ENCODE results near the gene PID1. TPM values are rescaled to one million over a fixed set of nuclear protein-coding genes. Genes with fewer than 3 reads are reported as not detected.

PID1 gene
- total and polyA plus RNA-seq, 2 donors (not counting 1 experiment from before 2014, with no cell fraction given), result 0.10 TPM; not detected in 1

- Mint-ChIP-seq H3K4me3 (no peak overlapping the region), H3K27ac (no peak overlapping the region), H3K27me3 (no peaks in the 10 kb centered on the region), H3K4me1 (no peaks in the 10 kb centered on the region), H3K9me3 (ENCODE audit: insufficient read depth) (peaks cover 8% of the 10 kb centered on the region)
- no peaks in the 10 kb centered on the region for H3K4me1 ChIP-seq (ENCODE audit: control insufficient read depth in 2 of 2, insufficient read depth in 2 of 2, low read length in 2 of 2)
- CTCF ChIA-PET, result no interaction called here
- intact Hi-C loops (cut with micrococcal nuclease), result no loop called here
- H3K79me2 ChIP-seq (ENCODE audit: control insufficient read depth, insufficient read depth, low read length), result no peaks in the 10 kb centered on the region
- no peaks in the 10 kb centered on the region for H3K27me3 ChIP-seq (replicated peaks in 1 of 4; ENCODE audit: control extremely low read depth in 1 of 4, control insufficient read depth in 3 of 4, insufficient read depth in 4 of 4, low read length in 3 of 4)
- no peak overlapping the region for H3K9ac ChIP-seq (ENCODE audit: low read length)
- POLR2A ChIA-PET, result no interaction called here
- DNase-seq (no peak), ATAC-seq (ENCODE audit: low read depth) (no peak)
- no peak overlapping the region for H3K27ac ChIP-seq (ENCODE audit: low read length in 2 of 2)
- no CpG with 5 or more reads among the region's 2 CpGs for WGBS (ENCODE audit: insufficient coverage)
- no peak overlapping the region for H3K4me3 ChIP-seq (ENCODE audit: control extremely low read depth in 1 of 5, extremely low read depth in 1 of 5, insufficient read depth in 1 of 5, low read depth in 2 of 5, low read length in 4 of 5)
- no peak overlapping the region for H2AFZ ChIP-seq (ENCODE audit: insufficient read depth, low read depth, low read length, poor library complexity, severe bottlenecking)
- H3K4me2 ChIP-seq (replicated peaks; ENCODE audit: low read depth, low read length, poor library complexity, severe bottlenecking), result no peak overlapping the region
- TF ChIP-seq EZH2 (IDR thresholded peaks at IDR 0.05; ENCODE audit: borderline replicate concordance, insufficient read depth, low read depth, low read length, poor library complexity, severe bottlenecking) (no peak), CTCF (IDR thresholded peaks at IDR 0.05) (no peak)
- no peaks in the 10 kb centered on the region for H3K9me3 ChIP-seq (ENCODE audit: control extremely low read depth in 1 of 3, control insufficient read depth in 2 of 3, insufficient read depth in 1 of 3, low read length in 2 of 3)
- no peaks in the 10 kb centered on the region for H3K36me3 ChIP-seq (replicated peaks in 1 of 2; ENCODE audit: control extremely low read depth in 1 of 2, control insufficient read depth in 1 of 2, extremely low read depth in 1 of 2, insufficient read depth in 2 of 2, low read length in 1 of 2)
- H4K20me1 ChIP-seq (ENCODE audit: control insufficient read depth, insufficient read depth, low read length, poor library complexity, severe bottlenecking), result no peaks in the 10 kb centered on the region
These were observed 100.9 kb downstream of the PID1 start for GRCh38 chr2:229170171-229170570.

GRCh38 chr2:229169751-229170150 is 101.3 kb downstream of the PID1 start:
- intact Hi-C loops (cut with micrococcal nuclease), result no loop called here
- no peaks in the 10 kb centered on the region for H3K9me3 ChIP-seq (ENCODE audit: control extremely low read depth in 1 of 3, control insufficient read depth in 2 of 3, insufficient read depth in 1 of 3, low read length in 2 of 3)
- no peak for DNase-seq
- 91% methylated on average over 4 of the region's 6 CpGs for WGBS (ENCODE audit: insufficient coverage)
- no peak overlapping the region for H3K27ac ChIP-seq (ENCODE audit: low read length in 2 of 2)
- TF ChIP-seq EZH2 (IDR thresholded peaks at IDR 0.05; ENCODE audit: borderline replicate concordance, insufficient read depth, low read depth, low read length, poor library complexity, severe bottlenecking), result no peak
- no peak for TF ChIP-seq CTCF (IDR thresholded peaks at IDR 0.05)
- no peak overlapping the region for H3K27ac Mint-ChIP-seq
- H3K27me3 Mint-ChIP-seq, result no peaks in the 10 kb centered on the region
- H3K4me3 ChIP-seq (ENCODE audit: control extremely low read depth in 1 of 5, extremely low read depth in 1 of 5, insufficient read depth in 1 of 5, low read depth in 2 of 5, low read length in 4 of 5), result no peak overlapping the region
- H2AFZ ChIP-seq (ENCODE audit: insufficient read depth, low read depth, low read length, poor library complexity, severe bottlenecking), result no peak overlapping the region
- H3K27me3 ChIP-seq (replicated peaks in 1 of 4; ENCODE audit: control extremely low read depth in 1 of 4, control insufficient read depth in 3 of 4, insufficient read depth in 4 of 4, low read length in 3 of 4), result no peaks in the 10 kb centered on the region
- no peak for ATAC-seq (ENCODE audit: low read depth)
- H3K79me2 ChIP-seq (ENCODE audit: control insufficient read depth, insufficient read depth, low read length), result no peaks in the 10 kb centered on the region
- peaks cover 8% of the 10 kb centered on the region for H3K9me3 Mint-ChIP-seq (ENCODE audit: insufficient read depth)
- POLR2A ChIA-PET, result no interaction called here
- H3K4me3 Mint-ChIP-seq, result no peak overlapping the region
- no peaks in the 10 kb centered on the region for H3K36me3 ChIP-seq (replicated peaks in 1 of 2; ENCODE audit: control extremely low read depth in 1 of 2, control insufficient read depth in 1 of 2, extremely low read depth in 1 of 2, insufficient read depth in 2 of 2, low read length in 1 of 2)
- CTCF ChIA-PET, result no interaction called here
- H3K9ac ChIP-seq (ENCODE audit: low read length), result no peak overlapping the region
- no peaks in the 10 kb centered on the region for H3K4me1 ChIP-seq (ENCODE audit: control insufficient read depth in 2 of 2, insufficient read depth in 2 of 2, low read length in 2 of 2)
- no peak overlapping the region for H3K4me2 ChIP-seq (replicated peaks; ENCODE audit: low read depth, low read length, poor library complexity, severe bottlenecking)
- no peaks in the 10 kb centered on the region for H3K4me1 Mint-ChIP-seq
- H4K20me1 ChIP-seq (ENCODE audit: control insufficient read depth, insufficient read depth, low read length, poor library complexity, severe bottlenecking), result no peaks in the 10 kb centered on the region
